GM06990 (cell line): Measurements from ENCODE around the gene CSAD.

Experiments used
- DNase-seq: peaks from one replicate; pipeline ENCODE4 v3.0.0-alpha.2; 2011; ENCODE audit not compliant: insufficient read length; ENCODE audit errors: extremely low read depth
- H3K27me3 ChIP-seq: replicated peaks from 2 replicates; pipeline ENCODE4 v1.6.0; 2011; ENCODE audit warnings: low read length; ENCODE audit not compliant: control insufficient read depth, insufficient read depth
- H3K36me3 ChIP-seq: 2 replicates; pipeline ENCODE4 v1.5.1; 2011; ENCODE audit warnings: low read length; ENCODE audit not compliant: control insufficient read depth, insufficient read depth
- H3K4me3 ChIP-seq: replicated peaks from 2 replicates; pipeline ENCODE4 v1.5.1; 2011; ENCODE audit warnings: low read depth, mild to moderate bottlenecking, control low read depth, low read length
- CTCF ChIP-seq: IDR thresholded peaks from 2 replicates; pipeline ENCODE4 v1.5.1; 2011; ENCODE audit warnings: low read length, control low read depth, mild to moderate bottlenecking, inconsistent platforms; ENCODE audit not compliant: insufficient read depth, poor library complexity, severe bottlenecking

Gene CSAD

DNA sequence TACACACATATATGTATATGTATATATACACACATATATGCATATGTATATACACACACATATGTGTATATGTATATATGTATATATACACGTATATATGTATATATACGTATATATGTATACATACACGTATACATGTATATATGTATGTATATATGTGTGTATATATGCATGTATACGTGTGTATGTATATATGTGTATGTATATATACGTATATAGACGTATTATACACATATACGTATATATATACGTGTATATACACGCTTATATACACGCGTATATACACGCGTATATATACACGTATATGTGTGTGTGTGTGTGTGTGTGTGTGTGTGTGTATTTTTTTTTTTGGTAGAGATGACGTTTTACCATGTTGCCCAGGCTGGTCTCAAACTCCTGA, 33.1 kb downstream of the CSAD start:
- Histone ChIP-seq H3K4me3 (no peak overlapping the region), H3K27me3 (no peaks in the 10 kb centered on the region), H3K36me3 (no peaks in the 10 kb centered on the region)
- DNase-seq = no peak
- no peak for TF ChIP-seq CTCF

DNA sequence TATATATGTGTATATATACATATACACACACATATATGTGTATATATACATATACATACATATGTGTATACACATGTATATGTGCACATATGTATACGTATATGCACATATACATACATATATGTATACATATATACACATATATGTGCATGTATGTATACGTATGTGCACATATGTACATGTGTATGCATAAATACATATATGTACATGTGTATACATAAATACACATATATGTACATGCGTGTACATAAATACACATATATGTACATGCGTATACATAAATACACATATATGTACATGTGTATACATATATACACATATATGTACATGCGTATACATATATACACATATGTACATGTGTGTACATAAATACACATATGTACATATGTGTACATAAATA, 33.5 kb downstream of the CSAD start:
- no peaks in the 10 kb centered on the region for H3K27me3 ChIP-seq
- TF ChIP-seq CTCF = no peak

DNA sequence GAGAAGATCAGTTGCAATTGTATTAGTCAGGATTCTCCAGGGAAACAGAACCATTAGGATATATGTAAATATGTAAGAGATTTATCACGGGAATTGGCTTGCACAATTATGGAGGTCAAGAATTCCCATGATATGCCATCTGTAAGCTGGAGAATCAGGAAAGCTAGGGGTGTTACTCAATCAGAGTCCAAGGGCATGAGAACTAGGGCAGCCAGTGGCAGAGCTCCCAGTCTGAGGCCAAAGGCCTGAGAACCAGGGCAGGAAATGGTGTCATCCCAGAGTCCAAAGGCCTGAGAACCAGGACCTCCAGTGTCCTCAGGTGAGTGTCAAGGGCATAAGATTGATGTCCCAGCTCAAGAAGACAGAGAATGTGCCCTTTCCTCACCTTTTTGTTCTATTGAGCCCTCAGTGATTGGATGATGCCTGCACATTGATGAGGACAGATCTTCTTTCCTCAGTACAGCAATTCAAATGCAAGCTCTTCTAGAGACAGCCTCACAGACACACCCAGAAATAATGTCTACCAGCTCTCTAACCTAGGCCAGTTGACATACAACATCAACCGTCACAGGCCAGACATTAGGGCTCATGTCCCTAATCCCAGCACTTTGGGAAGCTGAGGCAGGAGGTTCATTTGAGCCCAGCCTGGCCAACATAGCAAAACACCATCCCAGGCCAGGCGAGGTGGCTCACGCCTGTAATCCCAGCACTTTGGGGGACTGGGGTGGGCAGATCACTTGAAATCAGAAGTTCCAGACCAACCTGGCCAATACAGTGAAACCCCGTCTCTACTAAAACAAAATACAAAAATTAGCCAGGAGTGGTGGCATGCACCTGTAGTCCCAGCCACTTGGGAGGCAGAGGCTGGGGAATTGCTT, 35.1 kb downstream of the CSAD start:
- Histone ChIP-seq H3K4me3 (no peak overlapping the region), H3K27me3 (no peaks in the 10 kb centered on the region), H3K36me3 (no peaks in the 10 kb centered on the region)
- no peak for DNase-seq
- TF ChIP-seq CTCF = no peak

More for the DNA sequence above, 33.5 kb downstream of the CSAD start:
- no peak for DNase-seq
- Histone ChIP-seq H3K36me3 (no peaks in the 10 kb centered on the region), H3K4me3 (no peak overlapping the region)

- Histone ChIP-seq H3K27me3 (no peaks in the 10 kb centered on the region), H3K4me3 (no peak overlapping the region), H3K36me3 (no peaks in the 10 kb centered on the region)
- no peak for DNase-seq
- TF ChIP-seq CTCF = no peak
These were observed 37.4 kb downstream of the CSAD start for GRCh38 chr12:53143355-53143754.

DNA sequence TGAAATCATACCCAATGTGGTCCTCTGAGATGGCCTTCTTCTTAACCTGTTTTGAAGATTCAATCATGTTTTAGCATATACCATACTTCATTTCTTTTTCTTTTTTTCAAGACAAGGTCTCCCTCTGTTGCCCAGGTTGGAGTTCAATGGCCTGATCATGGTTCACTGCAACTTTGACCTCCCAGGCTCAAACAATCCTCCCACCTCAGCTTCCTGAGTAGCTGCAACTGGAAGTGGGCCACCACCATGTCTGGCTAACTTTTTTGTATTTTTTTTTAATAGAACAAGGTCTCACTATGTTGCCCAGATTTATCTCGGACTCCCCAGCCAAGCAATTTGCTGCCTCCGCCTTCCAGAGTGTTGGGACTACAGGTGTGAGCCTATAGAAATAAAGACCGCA, 47.0 kb downstream of the CSAD start:
- Histone ChIP-seq H3K4me3 (no peak overlapping the region), H3K36me3 (no peaks in the 10 kb centered on the region), H3K27me3 (no peaks in the 10 kb centered on the region)
- DNase-seq = no peak
- TF ChIP-seq CTCF = no peak

- Histone ChIP-seq H3K4me3 (no peak overlapping the region), H3K27me3 (no peaks in the 10 kb centered on the region), H3K36me3 (no peaks in the 10 kb centered on the region)
- no peak for TF ChIP-seq CTCF
- no peak for DNase-seq
These were observed 48.9 kb downstream of the CSAD start for GRCh38 chr12:53131844-53132243.
